Spleen (tissue), 11 donors: Measurements from ENCODE around the gene DNAJC15. TPM values are rescaled to one million over a fixed set of nuclear protein-coding genes. Genes with fewer than 3 reads are reported as not detected.

Experiments
- DNase-seq: peaks from one replicate; pipeline ENCODE4 v3.0.0-alpha.2; 2020
- H3K27ac ChIP-seq, 8 donors: fragments of 200-600 bp; sonication (generic) in 7 of 8; 1 replicate in 4 of 8; 2 replicates in 4 of 8; pipeline versions ENCODE4 v1.5.0 to v1.8.0; 2016 to 2021; ENCODE audit warnings: inconsistent platforms in 4 of 8, mild to moderate bottlenecking in 4 of 8, moderate library complexity in 1 of 8
- H3K27me3 ChIP-seq, 7 donors: fragments of 200-600 bp; sonication (generic) in 6 of 7; replicated peaks in 1 of 7; 1 replicate in 4 of 7; 2 replicates in 3 of 7; pipeline versions ENCODE4 v1.5.0 to v1.8.0; 2016 to 2021; ENCODE audit warnings: inconsistent platforms in 3 of 7, mild to moderate bottlenecking in 1 of 7
- H3K36me3 ChIP-seq, 6 donors: fragments of 200-600 bp; sonication (generic) in 5 of 6; 1 replicate in 4 of 6; 2 replicates in 2 of 6; pipeline versions ENCODE4 v1.5.0 to v1.8.0; 2016 to 2021; ENCODE audit warnings: inconsistent platforms in 2 of 6
- H3K4me1 ChIP-seq, 6 donors: fragments of 200-600 bp; sonication (generic) in 5 of 6; 1 replicate in 3 of 6; 2 replicates in 3 of 6; pipeline versions ENCODE4 v1.5.0 to v1.8.0; 2016 to 2021; ENCODE audit warnings: inconsistent platforms in 3 of 6
- H3K4me3 ChIP-seq, 8 donors: fragments of 200-600 bp; sonication (generic) in 7 of 8; 1 replicate in 4 of 8; 2 replicates in 4 of 8; pipeline versions ENCODE4 v1.5.0 to v1.8.0; 2016 to 2021; ENCODE audit warnings: inconsistent platforms in 4 of 8, mild to moderate bottlenecking in 4 of 8, moderate library complexity in 2 of 8
- H3K9me3 ChIP-seq, 8 donors: fragments of 200-600 bp; sonication (generic) in 7 of 8; 1 replicate in 4 of 8; 2 replicates in 4 of 8; pipeline versions ENCODE4 v1.5.0 to v1.8.0; 2016 to 2021; ENCODE audit warnings: inconsistent platforms in 4 of 8
- POLR2A ChIP-seq, 3 donors: fragments of 450-650 bp; IDR thresholded peaks; one replicate each; pipeline ENCODE4 v1.5.1; 2017; ENCODE audit warnings: antibody characterized with exemption in 3 of 3, mild to moderate bottlenecking in 1 of 3
- POLR2AphosphoS5 ChIP-seq, 3 donors: sonication (generic); formaldehyde crosslinking; IDR thresholded peaks; one replicate each; pipeline ENCODE4 v1.5.1; 2017; ENCODE audit warnings: antibody characterized with exemption in 3 of 3
- WGBS, 5 donors: extraction: QIAGEN DNeasy Blood & Tissue Kit in 3 of 5; methylation state at CpG; one replicate each; pipeline versions ENCODE4 v1.1.5 to v1.1.7; 2013 to 2018; 5-methylcytosine and 5-hydroxymethylcytosine counted together
- intact Hi-C: fragments of 100-400 bp; cut with DNase I; formaldehyde crosslinking; loops from one replicate; pipeline ENCODE4 v1.15.0; 2023; ENCODE audit warnings: low total_unique reads
- polyA plus RNA-seq, 3 donors: library from polyadenylated mRNA; stranded (reverse); fragments of 200-250 nt; gene quantifications; one replicate each; pipeline ENCODE4 v1.2.1, GENCODE V29; 2013
- total RNA-seq, 7 donors: library from RNA; depleted of rRNA in 3 of 7; stranded (reverse); fragments of >200 nt in 3 of 7; fragmentation: NEBNext Ultra II Directional in 4 of 7; extraction: Animal tissue kit (Norgen Biotek cat#: 25700) in 4 of 7; gene quantifications; one replicate each; pipeline versions ENCODE4 v1.1.0 to v1.2.1, GENCODE V29; 2016 to 2021
- TF ChIP-seq, protein P1 (sequence below), 11 experiments: fragments of 200-600 bp in 7 of 11; fragments of 450-650 bp in 4 of 11; sonication (generic) in 4 of 11; IDR thresholded peaks in 8 of 11; conservative IDR thresholded peaks in 3 of 11; 1 replicate in 7 of 11; 2 replicates in 4 of 11; pipeline versions ENCODE4 v1.4.0 to v1.8.0; 2016 to 2021; ENCODE audit warnings: antibody characterized with exemption in 11 of 11, inconsistent platforms in 4 of 11, mild to moderate bottlenecking in 1 of 11
- donor health status: healthy with polysubstance abuse.
- donor health status: DM: no; HTN: no; CAD: no; lungs with moderate emphysema.
- donor health status: DM: no; HTN: no; CAD: no.
- donor health status: Bipolar disorder and iron deficiency.
- donor health status: healthy.
- donor health status: DM: no; HTN: no; CAD: no.
- donor health status: DM: yes; HTN: yes; CAD: no.

DNAJC15 gene
- total and polyA plus RNA-seq, 10 donors: 6.7 to 17.4 (median 11.8) TPM

DNA sequence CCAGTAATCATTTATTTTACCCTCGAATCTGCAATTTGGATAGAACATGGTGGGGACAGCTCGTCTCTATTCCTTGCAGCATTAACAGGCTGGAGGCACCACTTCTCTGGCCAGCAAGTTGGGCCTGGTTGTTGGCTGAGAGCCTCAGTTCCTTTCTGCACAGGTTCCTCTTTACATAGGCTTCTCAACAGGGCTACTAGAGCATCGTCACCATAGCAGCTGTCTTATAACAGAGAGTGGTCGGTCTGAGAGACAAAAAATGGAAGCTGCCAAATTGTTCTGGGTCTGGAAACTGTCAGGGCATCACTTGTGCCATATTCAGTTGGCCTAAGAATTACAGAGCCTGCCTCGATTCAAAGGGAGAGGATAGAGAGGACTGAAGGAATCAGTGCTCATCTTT lies 86.7 kb downstream of the DNAJC15 start:
- TF ChIP-seq, protein P1, sequence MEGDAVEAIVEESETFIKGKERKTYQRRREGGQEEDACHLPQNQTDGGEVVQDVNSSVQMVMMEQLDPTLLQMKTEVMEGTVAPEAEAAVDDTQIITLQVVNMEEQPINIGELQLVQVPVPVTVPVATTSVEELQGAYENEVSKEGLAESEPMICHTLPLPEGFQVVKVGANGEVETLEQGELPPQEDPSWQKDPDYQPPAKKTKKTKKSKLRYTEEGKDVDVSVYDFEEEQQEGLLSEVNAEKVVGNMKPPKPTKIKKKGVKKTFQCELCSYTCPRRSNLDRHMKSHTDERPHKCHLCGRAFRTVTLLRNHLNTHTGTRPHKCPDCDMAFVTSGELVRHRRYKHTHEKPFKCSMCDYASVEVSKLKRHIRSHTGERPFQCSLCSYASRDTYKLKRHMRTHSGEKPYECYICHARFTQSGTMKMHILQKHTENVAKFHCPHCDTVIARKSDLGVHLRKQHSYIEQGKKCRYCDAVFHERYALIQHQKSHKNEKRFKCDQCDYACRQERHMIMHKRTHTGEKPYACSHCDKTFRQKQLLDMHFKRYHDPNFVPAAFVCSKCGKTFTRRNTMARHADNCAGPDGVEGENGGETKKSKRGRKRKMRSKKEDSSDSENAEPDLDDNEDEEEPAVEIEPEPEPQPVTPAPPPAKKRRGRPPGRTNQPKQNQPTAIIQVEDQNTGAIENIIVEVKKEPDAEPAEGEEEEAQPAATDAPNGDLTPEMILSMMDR (IDR thresholded peaks at IDR 0.05 in 8 of 11, conservative IDR thresholded peaks at IDR 0.05 in 3 of 11): no peak
- TF ChIP-seq POLR2AphosphoS5 (IDR thresholded peaks at IDR 0.05): no peak
- TF ChIP-seq POLR2A (IDR thresholded peaks at IDR 0.05): no peak
- H3K4me3 ChIP-seq: no peak overlapping the region
- intact Hi-C loops: no loop called here
- H3K27me3 ChIP-seq: no peaks in the 10 kb centered on the region
- no peak overlapping the region for H3K27ac ChIP-seq
- H3K9me3 ChIP-seq: no peaks in the 10 kb centered on the region
- no peaks in the 10 kb centered on the region for H3K4me1 ChIP-seq
- WGBS, 5 donors: 83 to 92% (median 92%) methylated on average over 5 of the region's 5 CpGs
- DNase-seq: no peak
- peaks cover 0 to 17% (median 3%) of the 10 kb centered on the region in 6 donors for H3K36me3 ChIP-seq

- WGBS, 5 donors: 78 to 92% (median 81%) methylated on average over 2 of the region's 2 CpGs
- no peaks in the 10 kb centered on the region for H3K9me3 ChIP-seq
- intact Hi-C loops: no loop called here
- no peak for DNase-seq
- TF ChIP-seq POLR2A (IDR thresholded peaks at IDR 0.05): no peak
- H3K4me1 ChIP-seq: no peaks in the 10 kb centered on the region
- H3K36me3 ChIP-seq: peaks cover 0 to 17% (median 3%) of the 10 kb centered on the region in 6 donors
- no peaks in the 10 kb centered on the region for H3K27me3 ChIP-seq
- H3K27ac ChIP-seq: no peak overlapping the region
- H3K4me3 ChIP-seq: no peak overlapping the region
These were observed 87.3 kb downstream of the DNAJC15 start for GRCh38 chr13:43110658-43111057.

- intact Hi-C loops: no loop called here
- Histone ChIP-seq H3K4me1 (no peaks in the 10 kb centered on the region), H3K36me3 (peaks cover 0 to 17% (median 3%) of the 10 kb centered on the region in 6 donors), H3K4me3 (no peak overlapping the region), H3K27ac (no peak overlapping the region), H3K27me3 (no peaks in the 10 kb centered on the region), H3K9me3 (no peaks in the 10 kb centered on the region)
- DNase-seq: no peak
- 81 to 85% (median 84%) methylated on average over 7 of the region's 7 CpGs for WGBS, 5 donors
- TF ChIP-seq POLR2AphosphoS5 (IDR thresholded peaks at IDR 0.05) (no peak), POLR2A (IDR thresholded peaks at IDR 0.05) (no peak)
- TF ChIP-seq, protein P1 (IDR thresholded peaks at IDR 0.05 in 8 of 11, conservative IDR thresholded peaks at IDR 0.05 in 3 of 11): no peak
These were observed 88.4 kb downstream of the DNAJC15 start for GRCh38 chr13:43111559-43112400.

DNA sequence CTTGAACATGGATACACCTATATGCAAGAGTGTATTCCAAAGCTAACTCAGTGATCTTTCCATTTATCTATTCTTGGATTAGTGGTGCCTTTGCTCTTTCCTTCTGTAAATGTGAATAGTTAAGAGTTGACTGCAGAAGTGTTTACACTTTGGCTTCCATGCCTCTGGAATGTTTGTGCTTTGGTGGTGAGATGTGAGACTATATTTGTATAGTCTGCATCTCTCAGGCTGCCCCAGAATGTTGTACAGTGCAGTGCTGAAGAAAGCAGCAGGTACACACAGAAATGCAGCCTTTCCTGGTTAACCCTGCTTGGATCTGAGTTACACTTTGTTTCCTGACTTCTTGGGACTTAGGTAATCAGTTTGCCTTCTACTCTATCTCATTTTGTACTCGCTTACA lies 90.2 kb downstream of the DNAJC15 start:
- intact Hi-C loops: no loop called here
- TF ChIP-seq POLR2AphosphoS5 (IDR thresholded peaks at IDR 0.05) (no peak), POLR2A (IDR thresholded peaks at IDR 0.05) (no peak)
- TF ChIP-seq, protein P1 (IDR thresholded peaks at IDR 0.05 in 8 of 11, conservative IDR thresholded peaks at IDR 0.05 in 3 of 11): no peak
- no peaks in the 10 kb centered on the region for H3K36me3 ChIP-seq
- no peak overlapping the region for H3K27ac ChIP-seq
- H3K9me3 ChIP-seq: no peaks in the 10 kb centered on the region
- no peak for DNase-seq
- 92 to 97% (median 94%) methylated on average over 1 of the region's 1 CpG for WGBS, 5 donors
- no peaks in the 10 kb centered on the region for H3K27me3 ChIP-seq
- no peaks in the 10 kb centered on the region for H3K4me1 ChIP-seq
- no peak overlapping the region for H3K4me3 ChIP-seq
